Stimulated activated CD4-positive, alpha-beta T cell treated with anti-CD3 and anti-CD28 coated beads, Interleukin-2, amount 100 ng/mL, for 24 hours (primary cell): Measurements from ENCODE around the gene RPL22.

Experiments
- DNase-seq, 2 donors: peaks; one replicate each; pipeline ENCODE4 v3.0.0-alpha.2; 2020

The RPL22 gene

GRCh38 chr1:6199298-6200187 is at the start of gene RPL22:
Gene RPL22 (minus strand): TSS chr1:6199595. CDS start chr1:6199573, 22 bp downstream.
- peak; percentile 98 for DNase-seq

- DNase-seq: no peak
These were observed 48.9 kb upstream of the RPL22 start for GRCh38 chr1:6248161-6248776.

- no peak for DNase-seq
These were observed 48.3 kb upstream of the RPL22 start for GRCh38 chr1:6247651-6248050.

- peak; percentile 87 for DNase-seq
These were observed 47.4 kb upstream of the RPL22 start for GRCh38 chr1:6246497-6247467.

GRCh38 chr1:6245869-6246496 is 46.6 kb upstream of the RPL22 start:
- DNase-seq: peak; percentile 50 to 71

- peak; percentile 84 to 85 for DNase-seq
These were observed 45.9 kb upstream of the RPL22 start for GRCh38 chr1:6245086-6245868.

GRCh38 chr1:6244401-6245049 is 45.1 kb upstream of the RPL22 start:
- DNase-seq: no peak

GRCh38 chr1:6243993-6244392 is 44.6 kb upstream of the RPL22 start, which contains the start of gene HES3:
Gene HES3 (plus strand): TSS chr1:6244179. CDS start chr1:6244366, 187 bp downstream.
- no peak for DNase-seq

- DNase-seq: no peak
These were observed 43.8 kb upstream of the RPL22 start for GRCh38 chr1:6243053-6243834.

GRCh38 chr1:6241887-6242740 is 42.7 kb upstream of the RPL22 start:
- DNase-seq: no peak

- DNase-seq: no peak
These were observed 41.9 kb upstream of the RPL22 start for GRCh38 chr1:6241107-6241886.

GRCh38 chr1:6239950-6240768 is 40.8 kb upstream of the RPL22 start:
- DNase-seq: no peak

GRCh38 chr1:6239213-6239752 is 39.9 kb upstream of the RPL22 start:
- DNase-seq: no peak

GRCh38 chr1:6237093-6237492 is 37.7 kb upstream of the RPL22 start:
- no peak for DNase-seq

- peak; percentile 39 to 43 for DNase-seq
These were observed 35.9 kb upstream of the RPL22 start for GRCh38 chr1:6235296-6235677.

GRCh38 chr1:6234502-6235295 is 35.3 kb upstream of the RPL22 start:
- DNase-seq: no peak
